Posterior vena cava (tissue), 2 donors: Measurements from ENCODE around the gene CMIP. TPM values are rescaled to one million over a fixed set of nuclear protein-coding genes. Genes with fewer than 3 reads are reported as not detected.
"Not testable (repeated sequence)": the region's sequence is repeated elsewhere in the genome, so short reads cannot be mapped to it uniquely, and the experiment has no call there.

ENCODE experiments used
- DNase-seq: peaks from one replicate; pipeline ENCODE4 v3.0.0-alpha.2; 2020; ENCODE audit warnings: low spot score
- intact Hi-C, 2 donors: fragments of 100-400 bp; cut with DNase I; formaldehyde crosslinking; loops; one replicate each; pipeline versions ENCODE4 v1.14.1 to v1.14.2; 2022 to 2023
- total RNA-seq, 2 donors: library from RNA; stranded (reverse); fragmentation: NEBNext Ultra II Directional; extraction: Animal tissue kit (Norgen Biotek cat#: 25700); gene quantifications; one replicate each; pipeline ENCODE4 v1.2.1, GENCODE V29; 2021
- donor health status: DM: yes; HTN: yes; CAD: no.
- donor health status: DM: yes; HTN: yes; CAD: no.

The CMIP gene
- total RNA-seq, 2 donors from 2014 or later, result 38.2 to 45.2 TPM

GRCh38 chr16:81416749-81417148 is 27.9 kb upstream of the CMIP start:
- no peak for DNase-seq

GRCh38 chr16:81417210-81417609 is 27.4 kb upstream of the CMIP start:
- intact Hi-C loops, result no loop called here
- DNase-seq, result no peak

More at GRCh38 chr16:81416749-81417148, 27.9 kb upstream of the CMIP start:
- intact Hi-C loops, result no loop called here

GRCh38 chr16:81419806-81420205 is 24.8 kb upstream of the CMIP start:
- intact Hi-C loops, result no loop called here
- DNase-seq, result no peak

- no peak for DNase-seq
- intact Hi-C loops, result no loop called here
These were observed 23.5 kb upstream of the CMIP start for GRCh38 chr16:81421126-81421525.

- DNase-seq, result no peak
- intact Hi-C loops, result no loop called here
These were observed 23.1 kb upstream of the CMIP start for GRCh38 chr16:81421536-81421935.

- DNase-seq, intact Hi-C loops: not testable (repeated sequence)
These were observed 22.5 kb upstream of the CMIP start for GRCh38 chr16:81422153-81422552.

- intact Hi-C loops, result no loop called here
- no peak for DNase-seq
These were observed 19.8 kb upstream of the CMIP start for GRCh38 chr16:81424771-81425170.

- DNase-seq, result no peak
These were observed 17.4 kb upstream of the CMIP start for GRCh38 chr16:81427219-81427618.

GRCh38 chr16:81429045-81429521 is 15.5 kb upstream of the CMIP start:
- intact Hi-C loops, result no loop called here
- no peak for DNase-seq

More at GRCh38 chr16:81427219-81427618, 17.4 kb upstream of the CMIP start:
- intact Hi-C loops, result no loop called here

GRCh38 chr16:81431554-81432353 is 12.9 kb upstream of the CMIP start:
- DNase-seq, result no peak

GRCh38 chr16:81432937-81433557 is 11.6 kb upstream of the CMIP start:
- no peak for DNase-seq
- intact Hi-C loops, result no loop called here

More at GRCh38 chr16:81431554-81432353, 12.9 kb upstream of the CMIP start:
- intact Hi-C loops, result no loop called here

GRCh38 chr16:81435103-81435502 is 9.5 kb upstream of the CMIP start:
- DNase-seq, result no peak
- intact Hi-C loops, result no loop called here

- intact Hi-C loops, result no loop called here
- DNase-seq, result no peak
These were observed 9.0 kb upstream of the CMIP start for GRCh38 chr16:81435567-81435966.

GRCh38 chr16:81436386-81436785 is 8.2 kb upstream of the CMIP start:
- DNase-seq, result no peak
- intact Hi-C loops, result no loop called here

GRCh38 chr16:81437865-81438264 is 6.7 kb upstream of the CMIP start:
- DNase-seq, result no peak
- intact Hi-C loops, result no loop called here

GRCh38 chr16:81440888-81441761 is 3.5 kb upstream of the CMIP start:
- no peak for DNase-seq
- intact Hi-C loops, result loop anchor here in 1 of 2 donors (10.0 kb wide), 1 partner anchor 174 kb away; no protein-coding TSS in a partner anchor

GRCh38 chr16:81442220-81442915 is 2.2 kb upstream of the CMIP start:
- DNase-seq, result no peak
- intact Hi-C loops, result loop anchor here in 1 of 2 donors (10.0 kb wide), 1 partner anchor 172 kb away; no protein-coding TSS in a partner anchor

GRCh38 chr16:81442916-81443687 is 1.5 kb upstream of the CMIP start:
- no peak for DNase-seq
- intact Hi-C loops, result loop anchor here in 1 of 2 donors (10.0 kb wide), 1 partner anchor 172 kb away; no protein-coding TSS in a partner anchor
